ENCODE data around the gene COL1A1.

Gene COL1A1

GRCh38 chr17:50187394-50187725 is 14.1 kb downstream of the COL1A1 start:
- in situ Hi-C loops (cut with MboI; ENCODE audit: low sequenced_read_pairs, unreplicated experiment) = no loop called here
- no peak for DNase-seq (ENCODE audit: low spot score)
- TF ChIP-seq CTCF (IDR thresholded peaks at IDR 0.05; ENCODE audit: borderline replicate concordance, control extremely low read depth, extremely low read depth, insufficient read depth, missing control alignments) = no peak

- DNase-seq (ENCODE audit: low spot score) = no peak
- in situ Hi-C loops (cut with MboI; ENCODE audit: low sequenced_read_pairs, unreplicated experiment) = no loop called here
- TF ChIP-seq CTCF (IDR thresholded peaks at IDR 0.05; ENCODE audit: borderline replicate concordance, control extremely low read depth, extremely low read depth, insufficient read depth, missing control alignments) = no peak
Observed at GRCh38 chr17:50186661-50187393, 14.6 kb downstream of the COL1A1 start.

- no peak for TF ChIP-seq CTCF (IDR thresholded peaks at IDR 0.05; ENCODE audit: borderline replicate concordance, control extremely low read depth, extremely low read depth, insufficient read depth, missing control alignments)
- in situ Hi-C loops (cut with MboI; ENCODE audit: low sequenced_read_pairs, unreplicated experiment) = no loop called here
- no peak for DNase-seq (ENCODE audit: low spot score)
Observed at GRCh38 chr17:50185631-50186471, 15.6 kb downstream of the COL1A1 start.

- in situ Hi-C loops (cut with MboI; ENCODE audit: low sequenced_read_pairs, unreplicated experiment) = no loop called here
- DNase-seq (ENCODE audit: low spot score) = peak; percentile 57
- no peak for TF ChIP-seq CTCF (IDR thresholded peaks at IDR 0.05; ENCODE audit: borderline replicate concordance, control extremely low read depth, extremely low read depth, insufficient read depth, missing control alignments)
Observed at GRCh38 chr17:50184611-50185398, 16.6 kb downstream of the COL1A1 start.

GRCh38 chr17:50184064-50184463 is 17.4 kb downstream of the COL1A1 start:
- DNase-seq (ENCODE audit: low spot score) = no peak
- TF ChIP-seq CTCF (IDR thresholded peaks at IDR 0.05; ENCODE audit: borderline replicate concordance, control extremely low read depth, extremely low read depth, insufficient read depth, missing control alignments) = no peak
- in situ Hi-C loops (cut with MboI; ENCODE audit: low sequenced_read_pairs, unreplicated experiment) = no loop called here

GRCh38 chr17:50183421-50183994 is 17.9 kb downstream of the COL1A1 start:
- in situ Hi-C loops (cut with MboI; ENCODE audit: low sequenced_read_pairs, unreplicated experiment) = no loop called here
- no peak for TF ChIP-seq CTCF (IDR thresholded peaks at IDR 0.05; ENCODE audit: borderline replicate concordance, control extremely low read depth, extremely low read depth, insufficient read depth, missing control alignments)
- peak; percentile 57 for DNase-seq (ENCODE audit: low spot score)

Data from GM13976 (cell line).